ENCODE results near the gene AKR7A3. TPM values are rescaled to one million over a fixed set of nuclear protein-coding genes. Genes with fewer than 3 reads are reported as not detected.
A peak's percentile ranks its signal among the peaks of the same experiment; 100 is the strongest.

The AKR7A3 gene
- total and polyA plus RNA-seq, 9 donors = 0.23 to 3.5 (median 2.0) TPM

DNA sequence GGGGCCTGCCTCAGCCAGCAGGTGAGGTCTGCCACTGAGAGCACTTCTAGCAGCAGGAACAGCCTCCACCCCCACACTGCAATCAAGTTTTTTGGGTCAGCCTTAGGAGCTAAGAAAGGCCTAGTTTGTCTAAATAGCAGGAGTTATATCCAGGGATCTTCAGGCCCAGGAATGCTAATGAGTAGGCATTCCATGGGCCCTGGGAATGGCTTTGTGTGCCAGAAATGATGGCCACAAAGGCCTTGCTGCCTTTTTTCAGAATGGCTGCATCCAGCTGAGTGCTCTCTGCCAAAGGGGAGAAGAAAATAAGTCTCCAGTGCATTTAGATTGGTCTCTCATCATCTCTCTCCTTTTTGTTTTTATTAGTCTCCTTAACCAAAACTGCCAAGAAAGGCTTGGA, 34.2 kb downstream of the AKR7A3 start:
- TF ChIP-seq EP300 (IDR thresholded peaks at IDR 0.05) (no peak), POLR2A (IDR thresholded peaks at IDR 0.05) (no peak)
- TF ChIP-seq, protein P1, sequence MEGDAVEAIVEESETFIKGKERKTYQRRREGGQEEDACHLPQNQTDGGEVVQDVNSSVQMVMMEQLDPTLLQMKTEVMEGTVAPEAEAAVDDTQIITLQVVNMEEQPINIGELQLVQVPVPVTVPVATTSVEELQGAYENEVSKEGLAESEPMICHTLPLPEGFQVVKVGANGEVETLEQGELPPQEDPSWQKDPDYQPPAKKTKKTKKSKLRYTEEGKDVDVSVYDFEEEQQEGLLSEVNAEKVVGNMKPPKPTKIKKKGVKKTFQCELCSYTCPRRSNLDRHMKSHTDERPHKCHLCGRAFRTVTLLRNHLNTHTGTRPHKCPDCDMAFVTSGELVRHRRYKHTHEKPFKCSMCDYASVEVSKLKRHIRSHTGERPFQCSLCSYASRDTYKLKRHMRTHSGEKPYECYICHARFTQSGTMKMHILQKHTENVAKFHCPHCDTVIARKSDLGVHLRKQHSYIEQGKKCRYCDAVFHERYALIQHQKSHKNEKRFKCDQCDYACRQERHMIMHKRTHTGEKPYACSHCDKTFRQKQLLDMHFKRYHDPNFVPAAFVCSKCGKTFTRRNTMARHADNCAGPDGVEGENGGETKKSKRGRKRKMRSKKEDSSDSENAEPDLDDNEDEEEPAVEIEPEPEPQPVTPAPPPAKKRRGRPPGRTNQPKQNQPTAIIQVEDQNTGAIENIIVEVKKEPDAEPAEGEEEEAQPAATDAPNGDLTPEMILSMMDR (IDR thresholded peaks at IDR 0.05) = no peak
- Histone ChIP-seq H3K4me1 (ENCODE audit: insufficient read depth) (peaks cover 15% of the 10 kb centered on the region), H3K4me3 (no peak overlapping the region), H3K27me3 (no peaks in the 10 kb centered on the region), H3K9me3 (no peaks in the 10 kb centered on the region), H3K36me3 (no peaks in the 10 kb centered on the region), H3K27ac (no peak overlapping the region)
- DNase-seq = no peak
- intact Hi-C loops (cut with DNase I) = loop anchor here in 1 of 4 donors (5.0 kb wide), 1 partner anchor 403 kb away; no protein-coding TSS in a partner anchor

DNA sequence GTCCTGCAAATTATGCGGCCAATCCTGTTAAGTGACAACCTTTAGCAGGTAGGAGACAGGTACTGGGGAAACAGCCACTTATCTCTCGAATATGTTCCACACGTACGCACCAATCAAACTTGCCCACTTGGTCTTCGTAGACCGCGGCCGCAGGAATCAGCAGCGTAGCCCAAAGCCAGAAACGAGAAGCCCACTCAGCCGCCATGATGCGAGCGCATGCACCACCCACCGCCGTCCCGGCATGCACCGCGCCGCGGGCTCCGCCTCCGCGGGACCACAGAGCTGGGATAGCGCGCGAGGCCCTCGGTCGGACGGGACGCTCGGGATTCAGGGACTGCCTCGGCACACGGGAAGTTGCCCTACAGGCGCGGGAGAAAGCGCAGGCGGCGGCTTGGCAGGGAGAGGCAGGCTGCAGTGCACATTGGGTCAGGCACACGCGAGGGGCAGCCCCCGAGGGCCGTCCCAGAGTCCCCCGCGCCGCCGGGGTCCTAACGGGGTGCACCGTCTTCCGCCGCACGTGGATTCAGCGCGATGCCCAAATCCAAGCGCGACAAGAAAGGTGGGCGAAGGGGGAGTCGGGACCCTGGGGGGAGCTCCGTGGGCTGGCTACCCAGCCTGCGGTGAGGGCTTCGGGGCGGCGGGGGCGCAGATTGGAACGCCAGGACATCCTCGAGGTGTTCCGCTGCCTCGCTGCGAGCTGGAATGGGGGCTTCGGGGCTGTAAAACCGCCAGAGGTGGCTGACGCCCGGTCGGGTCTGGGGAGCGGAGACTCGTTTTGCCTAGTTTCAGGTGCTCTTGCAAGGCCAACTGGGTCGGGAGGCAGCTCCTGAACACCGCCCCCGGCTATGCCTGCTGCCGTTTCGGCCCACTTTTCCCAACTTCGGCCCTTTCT, 37.0 kb downstream of the AKR7A3 start, which contains the start of the genes EMC1 and MRTO4:
TSS of gene EMC1 (minus strand) at position 220 of the 892 bp plus-strand sequence. CDS start at position 205, 15 bp downstream.
TSS of gene MRTO4 (plus strand) at position 501 of the 892 bp plus-strand sequence. CDS start at position 532, 31 bp downstream.
- intact Hi-C loops (cut with DNase I) = loop anchor here in 1 of 4 donors (5.0 kb wide), 1 partner anchor 406 kb away; no protein-coding TSS in a partner anchor
- Histone ChIP-seq H3K27me3 (no peaks in the 10 kb centered on the region), H3K36me3 (no peaks in the 10 kb centered on the region), H3K27ac (peak within 1 kb of the TSS; percentile 93 to 98), H3K9me3 (no peaks in the 10 kb centered on the region), H3K4me1 (ENCODE audit: insufficient read depth) (peaks cover 15% of the 10 kb centered on the region), H3K4me3 (peak within 1 kb of the TSS; percentile 80)
- peak; percentile 80 to 93 (median 83) for DNase-seq
- 0 to 1% (median 0%) methylated on average over 68 to 81 of the region's 81 CpGs for WGBS, 3 donors
- TF ChIP-seq, protein P1 (IDR thresholded peaks at IDR 0.05) = peak in 1 of 3 donors; percentile 5
- TF ChIP-seq POLR2A (IDR thresholded peaks at IDR 0.05) = no peak
- no peak for TF ChIP-seq EP300 (IDR thresholded peaks at IDR 0.05)

DNA sequence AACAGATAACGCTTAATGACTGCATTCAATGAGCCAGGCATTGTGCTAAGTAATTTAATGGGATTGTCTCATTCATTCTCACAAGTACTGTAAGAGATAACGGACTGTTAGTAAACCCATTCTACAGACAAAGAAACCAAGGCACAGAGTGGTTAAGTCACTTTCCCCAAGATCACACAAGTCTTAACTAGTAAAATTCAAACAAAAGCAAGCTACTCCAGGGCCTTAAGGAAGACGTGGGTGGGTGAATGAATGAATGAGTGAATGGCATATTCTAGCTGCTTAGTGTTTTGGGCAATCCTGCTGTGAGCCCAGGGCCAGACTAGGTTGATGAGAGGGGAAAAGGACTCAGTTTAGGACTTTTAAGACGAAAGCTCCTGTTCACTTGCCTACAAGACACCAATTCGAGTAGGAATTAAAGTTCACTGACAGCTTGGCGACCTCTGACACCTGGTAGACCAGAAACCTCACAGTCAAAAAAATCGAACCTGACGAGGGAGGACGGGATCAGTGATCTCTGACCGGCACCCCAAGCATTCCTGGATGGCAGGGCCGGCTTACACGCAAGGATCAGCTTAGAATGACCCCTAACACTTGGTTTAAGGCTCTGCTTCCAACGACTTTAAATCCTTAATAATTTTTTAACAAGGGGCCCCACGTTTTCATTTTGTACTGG, 37.8 kb downstream of the AKR7A3 start:
- TF ChIP-seq, protein P1 (IDR thresholded peaks at IDR 0.05) = no peak
- TF ChIP-seq EP300 (IDR thresholded peaks at IDR 0.05) (no peak), POLR2A (IDR thresholded peaks at IDR 0.05) (no peak)
- intact Hi-C loops (cut with DNase I) = loop anchor here in 1 of 4 donors (5.0 kb wide), 1 partner anchor 407 kb away; no protein-coding TSS in a partner anchor
- no peak for DNase-seq
- no peaks in the 10 kb centered on the region for H3K9me3 ChIP-seq
- H3K36me3 ChIP-seq = no peaks in the 10 kb centered on the region
- H3K4me1 ChIP-seq (ENCODE audit: insufficient read depth) = peaks cover 15% of the 10 kb centered on the region
- WGBS, 3 donors = 9 to 11% (median 10%) methylated on average over 14 of the region's 14 CpGs
- H3K4me3 ChIP-seq = peak overlapping the region; percentile 80
- H3K27ac ChIP-seq = peak overlapping the region in 1 of 2 donors; percentile 93
- no peaks in the 10 kb centered on the region for H3K27me3 ChIP-seq

Data from ovary (tissue), 9 donors.